HepG2 (cell line): Measurements from ENCODE around the gene TSHZ2. TPM values are rescaled to one million over a fixed set of nuclear protein-coding genes. Genes with fewer than 3 reads are reported as not detected.

Source experiments
- ELF3 ChIP-seq: IDR thresholded peaks from 2 replicates; pipeline ENCODE4 v1.6.1; 2016; ENCODE audit warnings: missing genetic modification reagents, missing compliant biosample characterization
- FOXO1 ChIP-seq: sonication (generic); formaldehyde crosslinking; IDR thresholded peaks from 2 replicates; pipeline ENCODE4 v1.4.0; 2020; ENCODE audit warnings: missing genetic modification reagents
- HOXA3 ChIP-seq: sonication (generic); formaldehyde crosslinking; IDR thresholded peaks from 2 replicates; pipeline ENCODE4 v1.5.0; 2020; ENCODE audit warnings: missing genetic modification reagents
- IRF2 ChIP-seq: IDR thresholded peaks from 2 replicates; pipeline ENCODE4 v1.6.1; 2018; ENCODE audit warnings: missing genetic modification reagents, missing compliant biosample characterization
- SETDB1 ChIP-seq: sonication (generic); formaldehyde crosslinking; IDR thresholded peaks from 2 replicates; pipeline ENCODE4 v1.5.1; 2020; ENCODE audit warnings: missing genetic modification reagents, mild to moderate bottlenecking, borderline replicate concordance
- TARDBP ChIP-seq: sonication (generic); formaldehyde crosslinking; IDR thresholded peaks from 2 replicates; pipeline ENCODE4 v1.8.0; 2022; ENCODE audit warnings: mild to moderate bottlenecking, missing genetic modification reagents
- ZFP36L2 ChIP-seq: sonication (generic); formaldehyde crosslinking; IDR thresholded peaks from 2 replicates; pipeline ENCODE4 v1.4.0; 2020; ENCODE audit warnings: missing genetic modification reagents
- ZKSCAN8 ChIP-seq: IDR thresholded peaks from 2 replicates; pipeline ENCODE4 v1.6.1; 2016; ENCODE audit warnings: borderline replicate concordance, missing genetic modification reagents, missing compliant biosample characterization
- ZNF24 ChIP-seq: fragments of 450-650 bp; IDR thresholded peaks from 2 replicates; pipeline ENCODE4 v1.6.1; 2017; ENCODE audit warnings: antibody characterized with exemption, mild to moderate bottlenecking
- ZNF773 ChIP-seq: sonication (generic); formaldehyde crosslinking; IDR thresholded peaks from 2 replicates; pipeline ENCODE4 v1.4.0; 2020; ENCODE audit warnings: missing genetic modification reagents, borderline replicate concordance
- ZNF788 ChIP-seq: sonication (generic); formaldehyde crosslinking; IDR thresholded peaks from 2 replicates; pipeline ENCODE4 v1.5.0; 2020; ENCODE audit warnings: mild to moderate bottlenecking, missing genetic modification reagents, borderline replicate concordance
- polyA plus RNA-seq, 8 experiments: library from polyadenylated mRNA; depleted of rRNA in 3 of 8; stranded (reverse) in 7 of 8; unstranded in 1 of 8; fragments of >200 nt; fragmentation: Illumina TruSeq in 4 of 8; extraction: Trizol in 4 of 8; gene quantifications; 2 replicates each; pipeline versions ENCODE4 v1.2.1 to v1.2.3, GENCODE V29; 2011 to 2016; ENCODE audit warnings: low read depth in 4 of 8, missing spikeins in 1 of 8, mixed read lengths in 1 of 8; ENCODE audit not compliant: insufficient read depth in 1 of 8
- total RNA-seq, 5 experiments: library from RNA; depleted of rRNA; stranded (reverse); fragments of >200 nt; fragmentation: Illumina TruSeq; extraction: Trizol; gene quantifications; 2 replicates each; pipeline ENCODE4 v1.2.3, GENCODE V29; 2016; ENCODE audit warnings: low read depth in 1 of 5
- TF ChIP-seq, protein P1 (sequence below): sonication (generic); formaldehyde crosslinking; conservative IDR thresholded peaks from 2 replicates; pipeline ENCODE4 v1.4.0; 2020; ENCODE audit warnings: missing genetic modification reagents
- TF ChIP-seq, protein P2 (sequence below): sonication (generic); formaldehyde crosslinking; IDR thresholded peaks from one replicate; pipeline ENCODE4 v1.5.1; 2020; ENCODE audit warnings: mild to moderate bottlenecking, missing genetic modification reagents; ENCODE audit errors: not compliant biosample characterization
- TF ChIP-seq, protein P3 (sequence below): IDR thresholded peaks from 2 replicates; pipeline ENCODE4 v1.6.1; 2016; ENCODE audit warnings: low read depth, missing genetic modification reagents, missing compliant biosample characterization

Gene TSHZ2
- total and polyA plus RNA-seq, 2 of the 13 experiments (the other 11 are each of a cell fraction or from before 2014, with no cell fraction given), result 0.01 TPM; not detected in 1

DNA sequence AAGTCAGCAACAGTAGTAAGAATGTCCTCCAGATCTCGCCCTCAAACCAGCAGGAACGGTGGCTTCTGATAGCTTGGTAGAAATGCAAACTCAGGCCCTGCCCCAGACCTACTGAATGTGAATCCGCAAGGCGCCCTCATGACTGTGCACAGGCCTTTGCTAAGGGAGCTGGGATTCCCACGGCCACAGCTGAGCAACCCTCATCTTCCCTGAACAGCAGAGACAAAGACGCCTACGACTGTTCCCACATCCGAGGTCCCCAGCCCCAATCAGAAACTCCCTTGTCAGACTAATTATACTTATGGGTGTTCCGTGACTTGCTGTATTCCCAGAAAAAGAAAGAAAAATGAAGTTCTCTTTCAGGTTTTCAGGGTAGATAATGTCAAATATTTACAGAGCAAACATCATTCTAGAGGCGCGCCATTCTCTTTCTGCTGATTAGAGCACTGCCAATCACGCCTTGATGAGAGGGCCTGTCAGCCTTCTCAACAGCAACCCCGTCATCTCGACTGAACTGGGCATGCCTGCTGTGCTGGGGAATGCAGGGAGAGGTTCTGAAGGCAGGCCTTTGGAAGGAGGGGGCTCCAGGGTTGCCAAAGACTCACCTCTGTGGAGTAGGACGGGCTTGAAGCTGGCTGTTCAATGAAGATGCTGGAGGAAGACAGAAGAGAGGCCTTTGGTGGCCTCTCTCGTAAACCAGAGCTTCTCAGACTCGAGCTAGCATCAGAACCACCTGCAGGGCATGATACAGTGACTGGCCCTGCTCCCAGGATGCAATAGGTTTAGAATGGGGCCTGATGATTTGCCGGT lies 541.5 kb downstream of the TSHZ2 start (continued):
- TF ChIP-seq ZKSCAN8, result no peak
- TF ChIP-seq FOXO1, result no peak
- TF ChIP-seq, protein P1, sequence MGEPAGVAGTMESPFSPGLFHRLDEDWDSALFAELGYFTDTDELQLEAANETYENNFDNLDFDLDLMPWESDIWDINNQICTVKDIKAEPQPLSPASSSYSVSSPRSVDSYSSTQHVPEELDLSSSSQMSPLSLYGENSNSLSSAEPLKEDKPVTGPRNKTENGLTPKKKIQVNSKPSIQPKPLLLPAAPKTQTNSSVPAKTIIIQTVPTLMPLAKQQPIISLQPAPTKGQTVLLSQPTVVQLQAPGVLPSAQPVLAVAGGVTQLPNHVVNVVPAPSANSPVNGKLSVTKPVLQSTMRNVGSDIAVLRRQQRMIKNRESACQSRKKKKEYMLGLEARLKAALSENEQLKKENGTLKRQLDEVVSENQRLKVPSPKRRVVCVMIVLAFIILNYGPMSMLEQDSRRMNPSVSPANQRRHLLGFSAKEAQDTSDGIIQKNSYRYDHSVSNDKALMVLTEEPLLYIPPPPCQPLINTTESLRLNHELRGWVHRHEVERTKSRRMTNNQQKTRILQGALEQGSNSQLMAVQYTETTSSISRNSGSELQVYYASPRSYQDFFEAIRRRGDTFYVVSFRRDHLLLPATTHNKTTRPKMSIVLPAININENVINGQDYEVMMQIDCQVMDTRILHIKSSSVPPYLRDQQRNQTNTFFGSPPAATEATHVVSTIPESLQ (CRISPR knock-in tag), result no peak
- TF ChIP-seq, protein P2, sequence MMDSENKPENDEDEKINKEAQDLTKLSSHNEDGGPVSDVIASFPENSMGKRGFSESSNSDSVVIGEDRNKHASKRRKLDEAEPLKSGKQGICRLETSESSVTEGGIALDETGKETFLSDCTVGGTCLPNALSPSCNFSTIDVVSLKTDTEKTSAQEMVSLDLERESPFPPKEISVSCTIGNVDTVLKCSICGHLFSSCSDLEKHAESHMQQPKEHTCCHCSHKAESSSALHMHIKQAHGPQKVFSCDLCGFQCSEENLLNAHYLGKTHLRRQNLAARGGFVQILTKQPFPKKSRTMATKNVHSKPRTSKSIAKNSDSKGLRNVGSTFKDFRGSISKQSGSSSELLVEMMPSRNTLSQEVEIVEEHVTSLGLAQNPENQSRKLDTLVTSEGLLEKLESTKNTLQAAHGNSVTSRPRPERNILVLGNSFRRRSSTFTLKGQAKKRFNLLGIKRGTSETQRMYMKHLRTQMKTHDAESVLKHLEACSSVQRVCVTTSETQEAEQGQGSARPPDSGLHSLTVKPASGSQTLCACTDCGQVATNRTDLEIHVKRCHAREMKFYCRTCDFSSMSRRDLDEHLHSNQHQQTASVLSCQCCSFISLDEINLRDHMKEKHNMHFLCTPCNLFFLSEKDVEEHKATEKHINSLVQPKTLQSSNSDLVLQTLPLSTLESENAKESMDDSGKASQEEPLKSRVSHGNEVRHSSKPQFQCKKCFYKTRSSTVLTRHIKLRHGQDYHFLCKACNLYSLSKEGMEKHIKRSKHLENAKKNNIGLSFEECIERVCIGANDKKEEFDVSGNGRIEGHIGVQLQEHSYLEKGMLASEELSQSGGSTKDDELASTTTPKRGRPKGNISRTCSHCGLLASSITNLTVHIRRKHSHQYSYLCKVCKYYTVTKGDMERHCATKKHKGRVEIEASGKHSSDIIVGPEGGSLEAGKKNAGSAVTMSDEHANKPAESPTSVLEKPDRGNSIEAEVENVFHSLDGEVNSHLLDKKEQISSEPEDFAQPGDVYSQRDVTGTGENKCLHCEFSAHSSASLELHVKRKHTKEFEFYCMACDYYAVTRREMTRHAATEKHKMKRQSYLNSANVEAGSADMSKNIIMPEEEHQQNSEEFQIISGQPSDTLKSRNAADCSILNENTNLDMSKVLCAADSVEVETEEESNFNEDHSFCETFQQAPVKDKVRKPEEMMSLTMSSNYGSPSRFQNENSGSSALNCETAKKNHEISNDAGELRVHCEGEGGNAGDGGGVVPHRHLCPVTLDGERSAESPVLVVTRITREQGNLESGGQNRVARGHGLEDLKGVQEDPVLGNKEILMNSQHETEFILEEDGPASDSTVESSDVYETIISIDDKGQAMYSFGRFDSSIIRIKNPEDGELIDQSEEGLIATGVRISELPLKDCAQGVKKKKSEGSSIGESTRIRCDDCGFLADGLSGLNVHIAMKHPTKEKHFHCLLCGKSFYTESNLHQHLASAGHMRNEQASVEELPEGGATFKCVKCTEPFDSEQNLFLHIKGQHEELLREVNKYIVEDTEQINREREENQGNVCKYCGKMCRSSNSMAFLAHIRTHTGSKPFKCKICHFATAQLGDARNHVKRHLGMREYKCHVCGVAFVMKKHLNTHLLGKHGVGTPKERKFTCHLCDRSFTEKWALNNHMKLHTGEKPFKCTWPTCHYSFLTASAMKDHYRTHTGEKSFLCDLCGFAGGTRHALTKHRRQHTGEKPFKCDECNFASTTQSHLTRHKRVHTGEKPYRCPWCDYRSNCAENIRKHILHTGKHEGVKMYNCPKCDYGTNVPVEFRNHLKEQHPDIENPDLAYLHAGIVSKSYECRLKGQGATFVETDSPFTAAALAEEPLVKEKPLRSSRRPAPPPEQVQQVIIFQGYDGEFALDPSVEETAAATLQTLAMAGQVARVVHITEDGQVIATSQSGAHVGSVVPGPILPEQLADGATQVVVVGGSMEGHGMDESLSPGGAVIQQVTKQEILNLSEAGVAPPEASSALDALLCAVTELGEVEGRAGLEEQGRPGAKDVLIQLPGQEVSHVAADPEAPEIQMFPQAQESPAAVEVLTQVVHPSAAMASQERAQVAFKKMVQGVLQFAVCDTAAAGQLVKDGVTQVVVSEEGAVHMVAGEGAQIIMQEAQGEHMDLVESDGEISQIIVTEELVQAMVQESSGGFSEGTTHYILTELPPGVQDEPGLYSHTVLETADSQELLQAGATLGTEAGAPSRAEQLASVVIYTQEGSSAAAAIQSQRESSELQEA (CRISPR knock-in tag), result no peak
- TF ChIP-seq, protein P3, sequence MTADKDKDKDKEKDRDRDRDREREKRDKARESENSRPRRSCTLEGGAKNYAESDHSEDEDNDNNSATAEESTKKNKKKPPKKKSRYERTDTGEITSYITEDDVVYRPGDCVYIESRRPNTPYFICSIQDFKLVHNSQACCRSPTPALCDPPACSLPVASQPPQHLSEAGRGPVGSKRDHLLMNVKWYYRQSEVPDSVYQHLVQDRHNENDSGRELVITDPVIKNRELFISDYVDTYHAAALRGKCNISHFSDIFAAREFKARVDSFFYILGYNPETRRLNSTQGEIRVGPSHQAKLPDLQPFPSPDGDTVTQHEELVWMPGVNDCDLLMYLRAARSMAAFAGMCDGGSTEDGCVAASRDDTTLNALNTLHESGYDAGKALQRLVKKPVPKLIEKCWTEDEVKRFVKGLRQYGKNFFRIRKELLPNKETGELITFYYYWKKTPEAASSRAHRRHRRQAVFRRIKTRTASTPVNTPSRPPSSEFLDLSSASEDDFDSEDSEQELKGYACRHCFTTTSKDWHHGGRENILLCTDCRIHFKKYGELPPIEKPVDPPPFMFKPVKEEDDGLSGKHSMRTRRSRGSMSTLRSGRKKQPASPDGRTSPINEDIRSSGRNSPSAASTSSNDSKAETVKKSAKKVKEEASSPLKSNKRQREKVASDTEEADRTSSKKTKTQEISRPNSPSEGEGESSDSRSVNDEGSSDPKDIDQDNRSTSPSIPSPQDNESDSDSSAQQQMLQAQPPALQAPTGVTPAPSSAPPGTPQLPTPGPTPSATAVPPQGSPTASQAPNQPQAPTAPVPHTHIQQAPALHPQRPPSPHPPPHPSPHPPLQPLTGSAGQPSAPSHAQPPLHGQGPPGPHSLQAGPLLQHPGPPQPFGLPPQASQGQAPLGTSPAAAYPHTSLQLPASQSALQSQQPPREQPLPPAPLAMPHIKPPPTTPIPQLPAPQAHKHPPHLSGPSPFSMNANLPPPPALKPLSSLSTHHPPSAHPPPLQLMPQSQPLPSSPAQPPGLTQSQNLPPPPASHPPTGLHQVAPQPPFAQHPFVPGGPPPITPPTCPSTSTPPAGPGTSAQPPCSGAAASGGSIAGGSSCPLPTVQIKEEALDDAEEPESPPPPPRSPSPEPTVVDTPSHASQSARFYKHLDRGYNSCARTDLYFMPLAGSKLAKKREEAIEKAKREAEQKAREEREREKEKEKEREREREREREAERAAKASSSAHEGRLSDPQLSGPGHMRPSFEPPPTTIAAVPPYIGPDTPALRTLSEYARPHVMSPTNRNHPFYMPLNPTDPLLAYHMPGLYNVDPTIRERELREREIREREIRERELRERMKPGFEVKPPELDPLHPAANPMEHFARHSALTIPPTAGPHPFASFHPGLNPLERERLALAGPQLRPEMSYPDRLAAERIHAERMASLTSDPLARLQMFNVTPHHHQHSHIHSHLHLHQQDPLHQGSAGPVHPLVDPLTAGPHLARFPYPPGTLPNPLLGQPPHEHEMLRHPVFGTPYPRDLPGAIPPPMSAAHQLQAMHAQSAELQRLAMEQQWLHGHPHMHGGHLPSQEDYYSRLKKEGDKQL (CRISPR knock-in tag), result peak; percentile 81; the same call in 1 of the 2 replicates
- TF ChIP-seq ZNF788 (CRISPR knock-in tag), result no peak
- TF ChIP-seq ZFP36L2 (CRISPR knock-in tag), result no peak
- no peak for TF ChIP-seq SETDB1
- no peak for TF ChIP-seq HOXA3 (CRISPR knock-in tag)
- TF ChIP-seq IRF2 (CRISPR knock-in tag), result no peak
- TF ChIP-seq ZNF24, result no peak
- TF ChIP-seq TARDBP (CRISPR knock-in tag), result no peak
- TF ChIP-seq ZNF773 (CRISPR knock-in tag), result no peak
- TF ChIP-seq ELF3 (CRISPR knock-in tag), result no peak
